ENCODE results near the gene EXOC4. TPM values are rescaled to one million over a fixed set of nuclear protein-coding genes. Genes with fewer than 3 reads are reported as not detected.

The EXOC4 gene
- total RNA-seq, 1 donor from 2014 or later: 51.6 TPM

GRCh38 chr7:133564484-133564883 lies 311.6 kb downstream of the EXOC4 start:
- no peak for TF ChIP-seq CTCF (IDR thresholded peaks at IDR 0.05; ENCODE audit: insufficient read depth, low read length, poor library complexity, severe bottlenecking)

GRCh38 chr7:133568544-133568943 lies 315.7 kb downstream of the EXOC4 start:
- no peak for TF ChIP-seq CTCF (IDR thresholded peaks at IDR 0.05; ENCODE audit: insufficient read depth, low read length, poor library complexity, severe bottlenecking)
- no peak for DNase-seq (ENCODE audit: low read depth)
- Histone ChIP-seq H3K36me3 (ENCODE audit: control insufficient read depth, insufficient read depth, low read length) (no peaks in the 10 kb centered on the region), H3K27me3 (ENCODE audit: control insufficient read depth, insufficient read depth, low read length) (no peaks in the 10 kb centered on the region), H3K4me3 (ENCODE audit: low read depth, low read length) (no peak overlapping the region)

More at GRCh38 chr7:133564484-133564883, 311.6 kb downstream of the EXOC4 start:
- H3K36me3 ChIP-seq (ENCODE audit: control insufficient read depth, insufficient read depth, low read length): no peaks in the 10 kb centered on the region
- H3K4me3 ChIP-seq (ENCODE audit: low read depth, low read length): no peak overlapping the region
- DNase-seq (ENCODE audit: low read depth): no peak
- no peaks in the 10 kb centered on the region for H3K27me3 ChIP-seq (ENCODE audit: control insufficient read depth, insufficient read depth, low read length)

- Histone ChIP-seq H3K4me3 (ENCODE audit: low read depth, low read length) (no peak overlapping the region), H3K27me3 (ENCODE audit: control insufficient read depth, insufficient read depth, low read length) (no peaks in the 10 kb centered on the region), H3K36me3 (ENCODE audit: control insufficient read depth, insufficient read depth, low read length) (no peaks in the 10 kb centered on the region)
- no peak for TF ChIP-seq CTCF (IDR thresholded peaks at IDR 0.05; ENCODE audit: insufficient read depth, low read length, poor library complexity, severe bottlenecking)
- DNase-seq (ENCODE audit: low read depth): no peak
These were observed 317.4 kb downstream of the EXOC4 start for GRCh38 chr7:133570321-133570720.

- TF ChIP-seq CTCF (IDR thresholded peaks at IDR 0.05; ENCODE audit: insufficient read depth, low read length, poor library complexity, severe bottlenecking): no peak
These were observed 318.2 kb downstream of the EXOC4 start for GRCh38 chr7:133571076-133571475.

GRCh38 chr7:133572087-133572486 lies 319.2 kb downstream of the EXOC4 start:
- DNase-seq (ENCODE audit: low read depth): no peak
- TF ChIP-seq CTCF (IDR thresholded peaks at IDR 0.05; ENCODE audit: insufficient read depth, low read length, poor library complexity, severe bottlenecking): no peak
- no peak overlapping the region for H3K4me3 ChIP-seq (ENCODE audit: low read depth, low read length)
- no peaks in the 10 kb centered on the region for H3K27me3 ChIP-seq (ENCODE audit: control insufficient read depth, insufficient read depth, low read length)
- no peaks in the 10 kb centered on the region for H3K36me3 ChIP-seq (ENCODE audit: control insufficient read depth, insufficient read depth, low read length)

More at GRCh38 chr7:133571076-133571475, 318.2 kb downstream of the EXOC4 start:
- no peaks in the 10 kb centered on the region for H3K27me3 ChIP-seq (ENCODE audit: control insufficient read depth, insufficient read depth, low read length)
- no peaks in the 10 kb centered on the region for H3K36me3 ChIP-seq (ENCODE audit: control insufficient read depth, insufficient read depth, low read length)
- DNase-seq (ENCODE audit: low read depth): no peak
- no peak overlapping the region for H3K4me3 ChIP-seq (ENCODE audit: low read depth, low read length)

GRCh38 chr7:133572843-133573242 lies 320.0 kb downstream of the EXOC4 start:
- DNase-seq (ENCODE audit: low read depth): no peak
- Histone ChIP-seq H3K36me3 (ENCODE audit: control insufficient read depth, insufficient read depth, low read length) (no peaks in the 10 kb centered on the region), H3K27me3 (ENCODE audit: control insufficient read depth, insufficient read depth, low read length) (no peaks in the 10 kb centered on the region), H3K4me3 (ENCODE audit: low read depth, low read length) (no peak overlapping the region)
- no peak for TF ChIP-seq CTCF (IDR thresholded peaks at IDR 0.05; ENCODE audit: insufficient read depth, low read length, poor library complexity, severe bottlenecking)
